ENCODE measurements around the gene REC114. TPM values are rescaled to one million over a fixed set of nuclear protein-coding genes. Genes with fewer than 3 reads are reported as not detected.

The REC114 gene, protein sequence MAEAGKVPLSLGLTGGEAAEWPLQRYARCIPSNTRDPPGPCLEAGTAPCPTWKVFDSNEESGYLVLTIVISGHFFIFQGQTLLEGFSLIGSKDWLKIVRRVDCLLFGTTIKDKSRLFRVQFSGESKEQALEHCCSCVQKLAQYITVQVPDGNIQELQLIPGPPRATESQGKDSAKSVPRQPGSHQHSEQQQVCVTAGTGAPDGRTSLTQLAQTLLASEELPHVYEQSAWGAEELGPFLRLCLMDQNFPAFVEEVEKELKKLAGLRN
- polyA plus RNA-seq, result not detected in 3 replicates
- polyA plus RNA-seq (2011; ENCODE audit: low read depth), result not detected
- polyA plus RNA-seq (2011; cell fraction: cytosol; rRNA removed), result not detected in 2 replicates
- polyA plus RNA-seq (2011; cell fraction: nucleus; rRNA removed), result not detected in 2 replicates
- not detected in 2 replicates for polyA plus RNA-seq (2012; ENCODE audit: low replicate concordance)
- not detected in 3 replicates for polyA minus RNA-seq
- not detected for polyA minus RNA-seq (2011; cell fraction: cytosol; rRNA and poly(A)+ RNA removed)
- not detected in 2 replicates for polyA minus RNA-seq (2011; cell fraction: nucleus; rRNA and poly(A)+ RNA removed)

DNA sequence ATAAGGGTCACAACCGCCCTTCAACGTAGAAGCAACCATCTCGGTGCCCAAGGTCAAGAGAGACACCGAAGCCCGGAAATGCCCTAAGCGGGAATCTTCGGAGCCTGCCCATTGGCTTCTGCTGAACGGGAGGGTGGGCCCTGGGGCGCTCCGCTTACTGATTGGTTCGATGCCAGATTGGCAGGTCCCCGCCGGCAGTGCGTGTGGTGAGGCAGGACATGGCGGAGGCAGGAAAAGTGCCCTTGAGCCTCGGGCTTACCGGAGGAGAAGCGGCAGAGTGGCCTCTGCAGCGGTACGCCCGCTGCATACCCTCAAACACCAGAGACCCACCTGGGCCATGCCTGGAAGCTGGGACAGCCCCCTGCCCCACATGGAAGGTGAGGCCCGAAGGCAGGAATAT is at the start of gene REC114:
TSS of gene REC114 (plus strand) at position 197 of the 400 bp plus-strand sequence. CDS start at position 219, 22 bp downstream.
- no peak within 1 kb of the TSS for H3K27ac ChIP-seq (ENCODE audit: control insufficient read depth, insufficient read depth, low read length)
- H3K36me3 ChIP-seq (ENCODE audit: control insufficient read depth in 2 of 2, extremely low read depth in 1 of 2, insufficient read depth in 2 of 2, low read length in 2 of 2), result no peaks in the 10 kb centered on the region
- TF ChIP-seq, protein P1, sequence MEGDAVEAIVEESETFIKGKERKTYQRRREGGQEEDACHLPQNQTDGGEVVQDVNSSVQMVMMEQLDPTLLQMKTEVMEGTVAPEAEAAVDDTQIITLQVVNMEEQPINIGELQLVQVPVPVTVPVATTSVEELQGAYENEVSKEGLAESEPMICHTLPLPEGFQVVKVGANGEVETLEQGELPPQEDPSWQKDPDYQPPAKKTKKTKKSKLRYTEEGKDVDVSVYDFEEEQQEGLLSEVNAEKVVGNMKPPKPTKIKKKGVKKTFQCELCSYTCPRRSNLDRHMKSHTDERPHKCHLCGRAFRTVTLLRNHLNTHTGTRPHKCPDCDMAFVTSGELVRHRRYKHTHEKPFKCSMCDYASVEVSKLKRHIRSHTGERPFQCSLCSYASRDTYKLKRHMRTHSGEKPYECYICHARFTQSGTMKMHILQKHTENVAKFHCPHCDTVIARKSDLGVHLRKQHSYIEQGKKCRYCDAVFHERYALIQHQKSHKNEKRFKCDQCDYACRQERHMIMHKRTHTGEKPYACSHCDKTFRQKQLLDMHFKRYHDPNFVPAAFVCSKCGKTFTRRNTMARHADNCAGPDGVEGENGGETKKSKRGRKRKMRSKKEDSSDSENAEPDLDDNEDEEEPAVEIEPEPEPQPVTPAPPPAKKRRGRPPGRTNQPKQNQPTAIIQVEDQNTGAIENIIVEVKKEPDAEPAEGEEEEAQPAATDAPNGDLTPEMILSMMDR (optimal IDR thresholded peaks at IDR 0.05 in 1 of 3, IDR thresholded peaks at IDR 0.05 in 1 of 3, conservative IDR thresholded peaks at IDR 0.05 in 1 of 3; ENCODE audit: extremely low read depth in 1 of 3, insufficient read depth in 2 of 3, low read length in 3 of 3), result no peak
- dilution Hi-C loops (cut with MboI; ENCODE audit: extremely low pct_ligation_motif_present, low sequenced_read_pairs), result no loop called here
- FAIRE-seq (no peak), DNase-seq (ENCODE audit: low read depth, low spot score) (no peak)
- no peaks in the 10 kb centered on the region for H3K27me3 ChIP-seq (ENCODE audit: control insufficient read depth, extremely low read depth, insufficient read depth, low read length)
- no peaks in the 10 kb centered on the region for H3K79me2 ChIP-seq (ENCODE audit: control insufficient read depth, insufficient read depth, low read length)
- H4K20me1 ChIP-seq (ENCODE audit: control insufficient read depth, extremely low read depth, insufficient read depth, low read length), result no peaks in the 10 kb centered on the region
- no peak within 1 kb of the TSS for H2AFZ ChIP-seq (ENCODE audit: control insufficient read depth, low read length)
- H3K4me1 ChIP-seq (ENCODE audit: control insufficient read depth, extremely low read depth, insufficient read depth, low read length), result no peaks in the 10 kb centered on the region
- H3K9me1 ChIP-seq (ENCODE audit: control insufficient read depth, extremely low read depth, insufficient read depth, low read length), result no peaks in the 10 kb centered on the region
- no peak within 1 kb of the TSS for H3K4me3 ChIP-seq (ENCODE audit: control insufficient read depth in 2 of 3, extremely low read depth in 1 of 3, insufficient read depth in 2 of 3, low read depth in 1 of 3, low read length in 3 of 3)
- no peaks in the 10 kb centered on the region for H3K9me3 ChIP-seq (ENCODE audit: control insufficient read depth, low read depth, low read length)
- H3K9ac ChIP-seq (ENCODE audit: control insufficient read depth, extremely low read depth, insufficient read depth, low read length), result no peak within 1 kb of the TSS
- no peak within 1 kb of the TSS for H3K4me2 ChIP-seq (ENCODE audit: control insufficient read depth, extremely low read depth, insufficient read depth, low read depth, low read length)

DNA sequence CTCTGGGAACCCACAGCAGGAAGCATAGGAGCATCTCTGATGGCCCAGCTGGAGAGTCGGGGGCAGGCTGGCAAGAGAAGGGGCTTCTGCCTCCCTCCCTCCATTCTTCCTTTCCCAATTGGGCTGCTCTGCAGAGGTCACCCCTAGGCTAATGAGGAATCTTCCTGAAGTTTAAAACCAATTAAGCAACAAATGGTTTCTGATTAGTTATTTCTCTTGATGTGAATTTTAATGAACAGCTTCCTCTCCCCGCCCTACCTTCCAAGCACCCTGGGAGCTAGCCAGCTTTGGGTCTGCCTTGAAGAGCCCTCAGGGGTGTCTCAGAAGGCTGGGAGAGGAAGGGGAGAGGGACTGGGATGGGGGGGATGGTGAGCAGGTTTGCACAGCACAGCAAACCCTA is 49.6 kb upstream of the REC114 start:
- H2AFZ ChIP-seq (ENCODE audit: control insufficient read depth, low read length), result no peak overlapping the region
- TF ChIP-seq, protein P1 (optimal IDR thresholded peaks at IDR 0.05 in 1 of 3, IDR thresholded peaks at IDR 0.05 in 1 of 3, conservative IDR thresholded peaks at IDR 0.05 in 1 of 3; ENCODE audit: extremely low read depth in 1 of 3, insufficient read depth in 2 of 3, low read length in 3 of 3), result no peak
- peak; percentile 31 for TF ChIP-seq EZH2 (IDR thresholded peaks at IDR 0.05; ENCODE audit: low read length)
- H3K4me3 ChIP-seq (ENCODE audit: control insufficient read depth in 2 of 3, extremely low read depth in 1 of 3, insufficient read depth in 2 of 3, low read depth in 1 of 3, low read length in 3 of 3), result no peak overlapping the region
- no peaks in the 10 kb centered on the region for H3K9me3 ChIP-seq (ENCODE audit: control insufficient read depth, low read depth, low read length)
- no peak overlapping the region for H3K9ac ChIP-seq (ENCODE audit: control insufficient read depth, extremely low read depth, insufficient read depth, low read length)
- H3K4me2 ChIP-seq (ENCODE audit: control insufficient read depth, extremely low read depth, insufficient read depth, low read depth, low read length), result no peak overlapping the region
- peaks cover 28% of the 10 kb centered on the region for H3K27me3 ChIP-seq (ENCODE audit: control insufficient read depth, extremely low read depth, insufficient read depth, low read length)
- dilution Hi-C loops (cut with MboI; ENCODE audit: extremely low pct_ligation_motif_present, low sequenced_read_pairs), result no loop called here
- no peaks in the 10 kb centered on the region for H3K79me2 ChIP-seq (ENCODE audit: control insufficient read depth, insufficient read depth, low read length)
- FAIRE-seq (no peak), DNase-seq (ENCODE audit: low read depth, low spot score) (no peak)
- no peaks in the 10 kb centered on the region for H4K20me1 ChIP-seq (ENCODE audit: control insufficient read depth, extremely low read depth, insufficient read depth, low read length)
- peaks cover under 1% of the 10 kb centered on the region for H3K4me1 ChIP-seq (ENCODE audit: control insufficient read depth, extremely low read depth, insufficient read depth, low read length)
- no peaks in the 10 kb centered on the region for H3K36me3 ChIP-seq (ENCODE audit: control insufficient read depth in 2 of 2, extremely low read depth in 1 of 2, insufficient read depth in 2 of 2, low read length in 2 of 2)
- H3K27ac ChIP-seq (ENCODE audit: control insufficient read depth, insufficient read depth, low read length), result no peak overlapping the region
- no peaks in the 10 kb centered on the region for H3K9me1 ChIP-seq (ENCODE audit: control insufficient read depth, extremely low read depth, insufficient read depth, low read length)
